ENCODE measurements around the gene DIP2B.

- TF ChIP-seq MAF1 (CRISPR knock-in tag; IDR thresholded peaks at IDR 0.05; ENCODE audit: borderline replicate concordance) (no peak), CTCF (CRISPR knock-in tag; IDR thresholded peaks at IDR 0.05) (no peak), MAZ (IDR thresholded peaks at IDR 0.05; ENCODE audit: borderline replicate concordance, low read depth, low read length) (no peak), MAZ (CRISPR knock-in tag; IDR thresholded peaks at IDR 0.05; ENCODE audit: low read depth) (no peak), EZH2 (conservative IDR thresholded peaks at IDR 0.05; ENCODE audit: low read depth, low read length) (no peak), CEBPB (IDR thresholded peaks at IDR 0.05; ENCODE audit: borderline replicate concordance, low read depth, low read length) (no peak), E2F2 (CRISPR knock-in tag; IDR thresholded peaks at IDR 0.05; ENCODE audit: borderline replicate concordance) (no peak), POLR2A (IDR thresholded peaks at IDR 0.05; ENCODE audit: insufficient read depth in 1 of 2, low read depth in 2 of 2, low read length in 2 of 2) (no peak), POLR2AphosphoS5 (IDR thresholded peaks at IDR 0.05; ENCODE audit: low read depth, low read length) (no peak)
These were observed 174.8 kb downstream of the DIP2B start for GRCh38 chr12:50679612-50680011.
